Endodermal cell (in vitro differentiated cells): ENCODE results near the gene TSEN15. TPM values are rescaled to one million over a fixed set of nuclear protein-coding genes. Genes with fewer than 3 reads are reported as not detected.
A peak's percentile ranks its signal among the peaks of the same experiment; 100 is the strongest.

Source experiments
- DNase-seq: peaks from one replicate; pipeline ENCODE4 v3.0.0-alpha.2; 2017
- H3K27ac ChIP-seq: 2 replicates; pipeline ENCODE4 v1.5.1; 2013; ENCODE audit warnings: mild to moderate bottlenecking, low read depth, low read length, moderate library complexity
- H3K27me3 ChIP-seq: 2 replicates; pipeline ENCODE4 v1.6.1; 2013; ENCODE audit warnings: mild to moderate bottlenecking, low read length, moderate library complexity; ENCODE audit not compliant: insufficient read depth, control insufficient read depth, poor library complexity, severe bottlenecking
- H3K36me3 ChIP-seq: 2 replicates; pipeline ENCODE4 v1.7.0; 2013; ENCODE audit warnings: mild to moderate bottlenecking, low read length, moderate library complexity; ENCODE audit not compliant: control insufficient read depth, insufficient read depth
- H3K4me1 ChIP-seq: one replicate; pipeline ENCODE4 v1.7.0; 2013; ENCODE audit warnings: low read length; ENCODE audit not compliant: control insufficient read depth, insufficient read depth
- H3K4me3 ChIP-seq: 2 replicates; pipeline ENCODE4 v1.5.1; 2013; ENCODE audit warnings: mild to moderate bottlenecking, low read length, moderate library complexity
- H3K9ac ChIP-seq: 2 replicates; pipeline ENCODE4 v1.6.1; 2013; ENCODE audit warnings: mild to moderate bottlenecking, low read length, moderate library complexity; ENCODE audit not compliant: poor library complexity, severe bottlenecking; ENCODE audit errors: extremely low read depth
- H3K9me3 ChIP-seq: 2 replicates; pipeline ENCODE4 v1.6.1; 2013; ENCODE audit warnings: mild to moderate bottlenecking, low read length, moderate library complexity; ENCODE audit not compliant: control insufficient read depth
- H3K27ac Mint-ChIP-seq: 2 replicates; pipeline ENCODE4 v1.8.0; 2020; ENCODE audit warnings: mixed read lengths
- H3K27me3 Mint-ChIP-seq: 2 replicates; pipeline ENCODE4 v1.8.0; 2021; ENCODE audit warnings: mild to moderate bottlenecking, mixed read lengths; ENCODE audit not compliant: insufficient read depth
- H3K36me3 Mint-ChIP-seq: 2 replicates; pipeline ENCODE4 v1.8.0; 2020; ENCODE audit warnings: low read depth, mixed read lengths
- H3K4me1 Mint-ChIP-seq: 2 replicates; pipeline ENCODE4 v1.8.0; 2020; ENCODE audit warnings: mixed read lengths
- H3K4me3 Mint-ChIP-seq: 2 replicates; pipeline ENCODE4 v1.8.0; 2020; ENCODE audit warnings: mild to moderate bottlenecking, moderate library complexity, mixed read lengths
- H3K9me3 Mint-ChIP-seq: 2 replicates; pipeline ENCODE4 v1.8.0; 2020; ENCODE audit warnings: mild to moderate bottlenecking, mixed read lengths
- CTCF ChIP-seq: fragments of 200-600 bp; sonication (generic); conservative IDR thresholded peaks from 2 replicates; pipeline ENCODE4 v1.5.0; 2021; ENCODE audit warnings: antibody characterized with exemption, mild to moderate bottlenecking
- WGBS, 2 experiments: methylation state at CpG; one replicate each; pipeline versions ENCODE4 v1.1.5 to v1.1.7; 2013; ENCODE audit warnings: missing lambda C conversion rate in 2 of 2, mixed read lengths in 1 of 2; ENCODE audit not compliant: insufficient coverage in 1 of 2, insufficient read length in 1 of 2; 5-methylcytosine and 5-hydroxymethylcytosine counted together
- total RNA-seq, 2 donors: library from RNA; stranded (reverse); fragmentation: NEBNext Ultra II Directional in 1 of 2; extraction: Animal tissue kit (Norgen Biotek cat#: 25700) in 1 of 2; gene quantifications; 2 replicates in 1 of 2; 3 replicates in 1 of 2; pipeline ENCODE4 v1.2.1, GENCODE V29; 2021

Gene TSEN15
- total RNA-seq, 2 donors from 2014 or later = 20.4 to 22.5 TPM

GRCh38 chr1:184035719-184036516, 15.6 kb upstream of the TSEN15 start:
- Histone ChIP-seq H3K27ac (no peak overlapping the region), H3K36me3 (no peaks in the 10 kb centered on the region), H3K9me3 (no peaks in the 10 kb centered on the region), H3K4me1 (no peaks in the 10 kb centered on the region), H3K27me3 (peaks cover 81% of the 10 kb centered on the region), H3K9ac (no peak overlapping the region), H3K4me3 (peak overlapping the region; percentile 78)
- 29 to 48% methylated on average over 15 to 31 of the region's 31 CpGs for WGBS, 2 experiments
- H3K36me3 Mint-ChIP-seq = no peaks in the 10 kb centered on the region
- peaks cover 8% of the 10 kb centered on the region for H3K4me1 Mint-ChIP-seq
- no peak for DNase-seq
- H3K9me3 Mint-ChIP-seq = no peaks in the 10 kb centered on the region
- H3K27ac Mint-ChIP-seq = no peak overlapping the region
- no peak for TF ChIP-seq CTCF
- H3K27me3 Mint-ChIP-seq = peaks cover 79% of the 10 kb centered on the region
- peak overlapping the region; percentile 57 for H3K4me3 Mint-ChIP-seq

- Histone ChIP-seq H3K9me3 (no peaks in the 10 kb centered on the region), H3K36me3 (no peaks in the 10 kb centered on the region), H3K4me3 (peak overlapping the region; percentile 78), H3K4me1 (no peaks in the 10 kb centered on the region), H3K9ac (no peak overlapping the region), H3K27me3 (peaks cover 76% of the 10 kb centered on the region), H3K27ac (no peak overlapping the region)
- Mint-ChIP-seq H3K27ac (no peak overlapping the region), H3K36me3 (no peaks in the 10 kb centered on the region), H3K4me1 (peaks cover 8% of the 10 kb centered on the region), H3K27me3 (peaks cover 75% of the 10 kb centered on the region), H3K9me3 (no peaks in the 10 kb centered on the region), H3K4me3 (peak overlapping the region; percentile 57)
- DNase-seq = peak; percentile 86
- 1 to 2% methylated on average over 10 to 29 of the region's 29 CpGs for WGBS, 2 experiments
- no peak for TF ChIP-seq CTCF
Observed at GRCh38 chr1:184036517-184036949, 15.0 kb upstream of the TSEN15 start.

- Mint-ChIP-seq H3K4me1 (peaks cover 8% of the 10 kb centered on the region), H3K4me3 (peak overlapping the region; percentile 57), H3K27me3 (peaks cover 64% of the 10 kb centered on the region), H3K9me3 (no peaks in the 10 kb centered on the region), H3K36me3 (no peaks in the 10 kb centered on the region), H3K27ac (no peak overlapping the region)
- H3K27ac ChIP-seq = no peak overlapping the region
- peak overlapping the region; percentile 78 for H3K4me3 ChIP-seq
- no peaks in the 10 kb centered on the region for H3K36me3 ChIP-seq
- no peak for DNase-seq
- no peak overlapping the region for H3K9ac ChIP-seq
- H3K27me3 ChIP-seq = peaks cover 63% of the 10 kb centered on the region
- no peak for TF ChIP-seq CTCF
- H3K4me1 ChIP-seq = no peaks in the 10 kb centered on the region
- WGBS, 2 experiments = 91 to 95% methylated on average over 6 to 13 of the region's 13 CpGs
- no peaks in the 10 kb centered on the region for H3K9me3 ChIP-seq
Observed at GRCh38 chr1:184037849-184038591, 13.5 kb upstream of the TSEN15 start.
